DMS79 treated with DMSO at 0.1 percent for 48 hours (cell line): ENCODE results near the gene SERF2.
A peak's percentile ranks its signal among the peaks of the same experiment; 100 is the strongest.

Source experiments
- DNase-seq: peaks from one replicate; lab custom pipeline; 2025; lab: John Stamatoyannopoulos, UW

The SERF2 gene

GRCh38 chr15:43791993-43792760, at the start of gene SERF2:
Gene SERF2, plus strand, starts transcription at chr15:43792320. Its CDS starts 57 bp downstream, at chr15:43792377.
- DNase-seq: peak; percentile 86

- DNase-seq: peak; percentile 50
These were observed 45.7 kb upstream of the SERF2 start, which contains the start of gene PDIA3 for GRCh38 chr15:43746245-43746902. Gene PDIA3, plus strand, starts transcription at chr15:43746438. Its CDS starts 102 bp downstream, at chr15:43746540.

GRCh38 chr15:43746903-43747309, 45.2 kb upstream of the SERF2 start:
- peak; percentile 12 for DNase-seq

- no peak for DNase-seq
These were observed 43.7 kb upstream of the SERF2 start for GRCh38 chr15:43748376-43748775.

- no peak for DNase-seq
These were observed 42.3 kb upstream of the SERF2 start for GRCh38 chr15:43749690-43750345.

- DNase-seq: no peak
These were observed 40.2 kb upstream of the SERF2 start for GRCh38 chr15:43751885-43752284.

GRCh38 chr15:43762824-43763223, 29.3 kb upstream of the SERF2 start:
- no peak for DNase-seq

GRCh38 chr15:43763819-43764446, 28.2 kb upstream of the SERF2 start:
- no peak for DNase-seq

GRCh38 chr15:43769584-43770228, 22.4 kb upstream of the SERF2 start:
- DNase-seq: no peak

GRCh38 chr15:43771816-43772215, 20.3 kb upstream of the SERF2 start:
- no peak for DNase-seq

GRCh38 chr15:43772624-43773023, 19.5 kb upstream of the SERF2 start:
- no peak for DNase-seq

GRCh38 chr15:43774062-43774461, 18.1 kb upstream of the SERF2 start:
- DNase-seq: no peak

- peak; percentile 32 for DNase-seq
These were observed 16.6 kb upstream of the SERF2 start for GRCh38 chr15:43775411-43775965.

GRCh38 chr15:43776101-43776717, 15.9 kb upstream of the SERF2 start:
- DNase-seq: peak; percentile 37

GRCh38 chr15:43776718-43777266, 15.3 kb upstream of the SERF2 start, which contains the start of gene ELL3:
Gene ELL3, minus strand, starts transcription at chr15:43776966. Its CDS starts 65 bp downstream, at chr15:43776901.
- peak; percentile 65 for DNase-seq

GRCh38 chr15:43777267-43777914, 14.7 kb upstream of the SERF2 start:
- DNase-seq: peak; percentile 65

- no peak for DNase-seq
These were observed 13.1 kb upstream of the SERF2 start for GRCh38 chr15:43779016-43779415.

- DNase-seq: no peak
These were observed 2.7 kb upstream of the SERF2 start for GRCh38 chr15:43789409-43789808.

GRCh38 chr15:43792761-43793476, 799 bp downstream of the SERF2 start:
- no peak for DNase-seq
